ENCODE measurements around the gene AZGP1. TPM values are rescaled to one million over a fixed set of nuclear protein-coding genes. Genes with fewer than 3 reads are reported as not detected.
A peak's percentile ranks its signal among the peaks of the same experiment; 100 is the strongest.
"Not testable (repeated sequence)": the region's sequence is repeated elsewhere in the genome, so short reads cannot be mapped to it uniquely, and the experiment has no call there.

The AZGP1 gene
- total RNA-seq (2014; rRNA removed) = not detected in 2 replicates
- not detected for polyA plus RNA-seq (2012)

DNA sequence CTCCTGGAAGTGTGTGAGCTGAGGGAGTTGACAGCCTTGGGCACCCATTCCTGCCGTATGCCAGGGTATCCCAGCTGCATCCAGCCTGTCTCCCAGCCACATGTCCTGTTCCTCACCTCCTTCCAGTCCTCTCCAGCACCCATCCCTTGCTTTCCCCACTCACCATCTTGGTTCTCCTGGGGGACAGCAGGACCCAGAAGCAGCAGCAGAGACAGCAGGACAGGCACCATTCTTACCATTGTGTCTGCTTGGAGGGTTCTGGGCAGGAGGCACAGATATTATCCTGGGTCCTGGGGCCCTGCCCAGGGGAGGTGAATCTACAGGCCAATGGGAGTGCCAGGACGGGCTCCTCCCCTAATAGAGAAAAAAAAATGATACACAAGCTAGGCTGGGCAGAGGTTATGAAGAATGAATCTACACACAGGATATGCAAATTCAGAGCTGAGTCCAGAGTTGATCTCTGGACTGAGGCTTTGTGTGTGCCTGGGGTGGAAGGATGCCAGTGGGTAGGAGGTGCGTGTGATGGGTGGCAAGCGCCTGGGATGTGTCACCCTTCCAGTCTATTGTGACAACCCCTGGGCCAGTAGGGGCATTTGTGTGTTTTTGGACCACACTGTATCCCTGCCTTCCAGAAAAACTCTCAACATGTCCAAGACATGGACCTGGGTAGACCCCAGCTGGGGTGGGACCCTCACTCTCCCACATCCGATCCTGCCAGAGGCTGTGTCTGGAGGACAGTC, at the start of gene AZGP1:
Gene AZGP1 (minus strand): TSS at position 250 of the 740 bp plus-strand sequence. CDS start 11 bp downstream, at position 239.
- peak; percentile 16 for DNase-seq (ENCODE audit: low read depth)

DNA sequence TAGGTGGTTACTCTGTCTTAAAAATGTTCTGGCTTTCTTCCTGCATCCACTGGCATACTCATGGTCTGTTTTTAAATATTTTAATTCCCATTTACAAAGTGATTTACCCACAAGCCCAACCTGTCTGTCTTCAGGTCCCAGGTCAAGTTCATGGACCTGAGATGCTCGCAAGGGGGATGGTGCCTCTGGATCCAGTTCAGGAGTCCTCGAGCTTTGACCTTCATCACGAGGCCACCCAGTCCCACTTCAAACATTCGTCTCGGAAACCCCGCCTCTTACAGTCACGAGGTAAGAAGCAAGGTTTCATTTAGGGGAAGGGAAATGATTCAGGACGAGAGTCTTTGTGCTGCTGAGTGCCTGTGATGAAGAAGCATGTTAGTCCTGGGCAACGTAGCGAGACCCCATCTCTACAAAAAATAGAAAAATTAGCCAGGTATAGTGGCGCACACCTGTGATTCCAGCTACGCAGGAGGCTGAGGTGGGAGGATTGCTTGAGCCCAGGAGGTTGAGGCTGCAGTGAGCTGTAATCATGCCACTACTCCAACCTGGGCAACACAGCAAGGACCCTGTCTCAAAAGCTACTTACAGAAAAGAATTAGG, 48.3 kb upstream of the AZGP1 start:
- no peak for DNase-seq (ENCODE audit: low read depth)

DNA sequence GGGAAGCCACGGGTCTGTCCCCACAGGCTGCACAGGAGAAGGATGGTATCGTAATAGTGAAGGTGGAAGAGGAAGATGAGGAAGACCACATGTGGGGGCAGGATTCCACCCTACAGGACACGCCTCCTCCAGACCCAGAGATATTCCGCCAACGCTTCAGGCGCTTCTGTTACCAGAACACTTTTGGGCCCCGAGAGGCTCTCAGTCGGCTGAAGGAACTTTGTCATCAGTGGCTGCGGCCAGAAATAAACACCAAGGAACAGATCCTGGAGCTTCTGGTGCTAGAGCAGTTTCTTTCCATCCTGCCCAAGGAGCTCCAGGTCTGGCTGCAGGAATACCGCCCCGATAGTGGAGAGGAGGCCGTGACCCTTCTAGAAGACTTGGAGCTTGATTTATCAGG, 47.7 kb upstream of the AZGP1 start:
- no peak for DNase-seq (ENCODE audit: low read depth)

DNA sequence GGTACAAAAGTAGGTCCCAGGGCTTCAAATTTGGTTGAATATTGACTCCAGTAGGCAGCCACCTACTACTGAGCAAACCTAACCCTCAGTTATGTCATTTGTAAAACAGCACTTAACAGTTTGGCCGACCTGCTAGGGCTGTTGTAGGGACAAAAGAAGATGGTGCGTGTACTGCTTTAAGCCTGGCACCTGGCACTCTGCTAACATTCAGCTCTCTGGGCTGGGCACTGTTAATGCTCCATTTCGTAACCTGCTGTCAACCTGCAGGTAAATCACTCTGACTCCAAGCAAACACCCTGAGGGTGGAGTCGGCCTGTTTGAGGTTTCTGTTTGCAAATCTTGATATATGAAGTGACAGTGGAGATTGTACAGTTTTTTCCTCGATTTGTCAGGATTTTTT, 46.8 kb upstream of the AZGP1 start:
- no peak for DNase-seq (ENCODE audit: low read depth)

DNA sequence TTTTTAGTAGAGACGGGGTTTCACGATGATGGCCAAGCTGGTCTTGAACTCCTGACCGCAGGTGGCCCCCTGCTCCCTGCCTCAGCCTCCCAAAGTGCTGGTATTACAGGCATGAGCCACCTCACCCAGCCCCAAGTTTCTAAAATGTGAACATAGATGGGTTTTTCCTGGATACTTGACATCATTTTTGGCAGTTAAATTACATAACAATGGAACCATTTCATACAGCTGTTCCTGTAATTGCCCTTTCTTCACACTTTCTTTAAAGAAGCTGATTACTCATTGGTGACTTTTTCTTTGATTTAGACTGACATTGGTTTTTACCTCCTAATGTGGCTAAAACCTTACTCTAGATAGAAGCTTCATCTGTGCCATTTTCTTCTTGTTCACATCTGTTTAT, 45.5 kb upstream of the AZGP1 start:
- peak; percentile 54 for DNase-seq (ENCODE audit: low read depth)

DNA sequence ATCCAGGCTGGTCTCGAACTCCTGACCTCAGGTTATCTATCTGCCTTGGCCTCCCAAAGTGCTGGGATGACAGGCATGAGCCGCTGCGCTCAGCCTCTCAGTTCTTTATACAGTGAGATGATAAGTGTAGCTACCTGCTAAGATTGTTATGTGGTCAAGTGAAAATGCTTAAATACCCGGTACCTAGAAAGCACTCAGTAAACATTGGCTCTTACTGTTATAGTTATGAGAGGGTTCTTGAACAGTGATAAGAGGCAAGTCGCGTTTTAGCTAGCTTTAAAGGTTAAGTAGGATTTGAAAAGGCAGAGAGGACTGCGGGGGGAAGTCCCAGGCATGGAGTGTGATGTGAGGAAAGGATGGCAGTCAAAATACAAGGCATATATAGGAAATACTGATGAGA, 44.1 kb upstream of the AZGP1 start:
- DNase-seq (ENCODE audit: low read depth) = no peak

DNA sequence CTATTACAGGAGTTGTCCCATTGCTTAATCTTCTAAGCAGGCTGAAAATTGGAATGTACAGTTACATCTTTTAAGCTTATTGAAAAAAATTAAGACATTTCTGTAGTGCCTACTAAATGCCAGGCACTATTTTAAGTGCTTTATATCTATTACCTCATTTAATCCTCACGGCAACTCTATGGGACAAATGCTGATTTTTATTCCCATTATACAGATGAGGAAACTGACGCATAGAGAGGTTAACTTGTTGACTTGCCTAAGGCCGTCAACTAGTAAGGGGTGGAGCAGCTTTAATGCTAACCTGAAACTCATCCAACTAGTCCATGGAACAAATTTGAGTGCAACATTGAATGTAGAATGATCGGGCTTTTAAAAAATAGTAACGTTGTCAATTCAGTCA, 42.0 kb upstream of the AZGP1 start:
- no peak for DNase-seq (ENCODE audit: low read depth)

DNA sequence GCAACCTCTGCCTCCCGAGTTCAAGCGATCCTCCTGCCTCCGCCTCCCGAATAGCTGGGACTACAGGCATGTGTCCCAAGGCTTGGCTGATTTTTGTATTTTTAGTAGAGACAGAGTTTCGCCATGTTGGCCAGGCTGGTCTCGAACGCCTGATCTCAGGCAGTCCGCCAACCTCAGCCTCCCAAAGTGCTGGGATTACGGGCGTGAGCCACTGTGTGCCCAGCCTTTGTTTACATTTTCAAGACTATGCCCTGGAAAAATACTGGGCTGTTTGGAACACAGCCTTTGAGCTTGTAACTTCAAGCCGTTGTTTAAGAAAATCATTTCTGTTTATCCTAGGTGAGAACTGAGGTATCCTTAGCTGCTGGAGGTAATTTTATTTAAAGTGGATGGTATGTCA, 41.5 kb upstream of the AZGP1 start:
- no peak for DNase-seq (ENCODE audit: low read depth)

DNA sequence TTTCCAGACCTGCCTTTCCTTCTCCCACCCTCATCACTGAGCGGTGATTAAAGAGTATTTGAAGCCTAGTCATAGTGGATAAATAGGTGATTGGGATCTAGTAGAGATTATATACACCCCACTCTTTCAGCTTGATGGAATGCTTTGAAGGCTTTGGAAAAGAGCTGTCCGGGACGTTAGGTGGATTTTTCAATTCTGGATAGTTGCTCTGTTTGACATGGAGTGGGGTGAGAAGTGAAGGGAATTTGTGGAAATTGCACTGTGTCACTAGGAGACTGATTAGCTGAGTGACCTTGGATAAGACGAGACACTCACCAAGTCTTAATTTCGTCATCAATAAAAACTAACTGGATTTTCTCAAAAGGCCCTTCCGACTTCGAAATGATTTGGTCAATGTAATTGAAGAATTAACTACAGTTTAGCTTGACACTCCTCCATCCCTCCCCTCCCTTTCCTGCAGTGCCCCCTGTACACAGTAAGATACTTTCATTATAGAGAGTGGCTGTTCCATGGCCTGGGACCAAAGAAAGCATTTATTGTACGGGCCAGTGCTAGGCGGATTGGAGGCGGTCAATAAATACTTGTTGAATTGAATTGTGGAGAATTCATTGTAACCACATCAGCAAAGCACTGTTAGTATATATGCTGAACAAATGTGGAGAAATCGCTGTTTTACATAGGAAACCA, 40.5 kb upstream of the AZGP1 start:
- DNase-seq (ENCODE audit: low read depth) = no peak

DNA sequence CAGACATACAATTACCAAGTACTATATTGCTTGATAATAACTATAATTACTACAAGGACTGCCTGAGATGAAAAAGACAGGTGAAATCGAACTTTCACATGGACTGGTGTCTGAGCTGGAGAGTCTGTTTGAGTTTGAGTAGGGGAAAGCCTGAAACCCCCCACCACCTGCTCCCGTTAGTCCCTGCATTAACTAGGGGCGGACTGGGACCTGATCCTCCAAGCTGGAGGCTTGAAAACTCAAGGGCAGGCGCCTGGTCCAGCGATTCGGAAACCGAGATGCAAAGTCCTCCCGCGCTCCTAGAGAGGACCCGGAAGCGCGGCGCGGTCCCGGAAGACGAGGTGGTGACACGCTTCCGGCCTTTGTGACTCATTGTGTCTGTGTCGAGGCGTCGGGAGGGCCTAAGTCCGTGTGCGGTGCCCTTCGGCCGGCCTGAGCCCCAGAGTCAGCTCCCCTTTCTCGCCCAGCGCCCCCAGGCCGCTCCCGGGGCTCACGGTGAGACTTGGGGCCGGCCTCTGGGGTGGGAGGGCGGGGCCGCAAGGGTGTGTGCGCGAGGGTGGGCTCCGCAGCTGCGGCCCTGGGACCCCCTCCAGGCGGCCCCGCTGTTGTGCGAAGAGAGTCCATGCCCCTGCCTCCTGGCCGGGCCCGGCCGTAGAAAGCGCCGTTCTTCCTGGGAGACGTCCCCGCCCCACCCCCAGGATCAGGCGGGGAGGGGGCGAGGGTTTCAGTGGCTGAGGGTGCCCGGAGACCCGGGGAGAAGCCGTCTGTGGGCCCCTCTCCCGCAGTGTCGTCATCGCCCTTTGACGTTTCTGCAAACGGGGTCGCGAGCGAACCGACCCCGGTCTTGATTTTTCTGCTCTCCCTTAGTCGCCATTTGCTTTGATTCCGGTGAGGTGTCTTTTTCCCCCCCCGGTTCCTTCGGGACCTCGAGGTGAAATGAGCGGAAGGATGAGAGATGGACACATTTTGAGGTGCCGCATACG, 39.7 kb upstream of the AZGP1 start, which contains the start of gene ZKSCAN1:
Gene ZKSCAN1 (plus strand): TSS at position 365 of the 983 bp plus-strand sequence. CDS start 7,911 bp downstream, outside the sequence.
- peak; percentile 95 for DNase-seq (ENCODE audit: low read depth)

DNA sequence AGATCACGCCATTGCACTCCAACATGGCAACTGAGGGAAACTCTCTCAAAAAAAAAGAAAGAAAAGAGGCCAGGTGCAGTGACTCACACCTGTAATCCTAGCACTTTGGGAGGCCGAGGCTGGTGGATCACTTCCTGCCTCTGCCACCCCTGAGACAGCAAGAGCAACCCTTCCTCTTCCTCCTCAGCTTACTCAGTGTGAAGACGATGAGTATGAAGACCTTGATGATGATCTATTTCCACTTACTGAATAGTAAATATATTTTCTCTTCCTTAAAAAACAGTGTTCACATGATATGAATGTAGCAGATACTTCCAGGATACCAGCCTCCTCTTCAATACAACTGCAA, 37.5 kb upstream of the AZGP1 start:
- no peak for DNase-seq (ENCODE audit: low read depth)

DNA sequence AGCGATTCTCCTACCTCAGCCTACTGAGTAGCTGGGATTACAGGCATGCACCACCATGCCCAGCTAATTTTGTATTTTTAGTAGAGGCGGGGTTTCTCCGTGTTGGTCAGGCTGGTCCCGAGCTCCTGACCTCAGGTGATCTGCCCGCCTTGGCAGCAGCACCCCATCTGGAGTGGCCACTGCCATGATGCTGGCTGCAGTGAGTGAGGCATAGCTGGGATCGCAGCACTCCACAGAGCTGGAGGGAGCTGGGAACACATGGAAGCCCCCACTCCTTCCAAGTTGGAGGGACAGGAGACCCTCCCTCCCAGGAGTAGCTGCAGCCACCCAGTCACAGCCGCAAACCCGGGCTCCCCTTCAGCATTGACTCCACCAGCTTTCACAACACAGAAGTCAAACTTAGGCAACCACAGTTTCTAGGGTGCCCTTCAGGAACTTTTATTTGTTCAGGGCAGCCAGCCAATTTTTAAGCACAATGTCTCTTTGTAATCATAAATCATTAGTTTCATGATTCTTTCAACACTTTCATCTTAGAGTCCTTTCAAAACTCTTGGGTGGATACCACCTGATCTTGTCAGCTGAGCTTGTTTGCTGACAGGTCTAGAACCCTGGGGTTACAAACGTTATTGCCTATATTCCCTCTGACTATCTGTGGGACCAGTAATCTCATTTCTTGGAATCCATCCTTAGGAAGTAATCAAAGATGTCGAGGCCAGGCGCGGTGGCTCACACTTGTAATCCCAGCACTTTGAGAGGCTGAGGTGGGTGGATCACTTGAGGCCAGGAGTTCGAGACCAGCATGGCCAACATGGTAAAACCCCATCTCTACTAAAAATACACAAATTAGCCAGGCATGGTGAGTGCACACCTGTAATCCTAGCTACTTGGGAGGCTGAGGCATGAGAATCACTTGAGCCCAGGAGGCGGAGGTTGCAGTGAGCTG, 36.8 kb upstream of the AZGP1 start:
- DNase-seq (ENCODE audit: low read depth) = not testable (repeated sequence)

DNA sequence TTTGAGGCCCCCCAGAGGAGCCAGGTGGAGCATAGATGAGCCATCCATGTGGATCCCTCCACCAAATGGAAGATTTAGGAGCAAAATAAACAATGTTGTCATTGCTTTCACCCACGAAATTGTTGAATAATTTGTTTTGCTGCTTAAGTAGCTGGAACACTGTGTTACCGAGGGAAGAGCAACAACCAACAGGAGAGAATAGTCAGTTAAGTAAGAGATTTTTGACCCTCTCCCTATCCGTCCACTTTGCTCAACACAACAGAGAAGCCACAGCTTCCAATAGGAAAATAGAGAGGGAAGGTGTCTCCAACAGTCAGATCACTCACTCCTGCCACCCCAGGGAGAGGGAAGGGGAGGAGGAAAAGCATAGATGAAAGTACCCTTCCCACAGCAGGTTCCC, 35.7 kb upstream of the AZGP1 start:
- DNase-seq (ENCODE audit: low read depth) = no peak

DNA sequence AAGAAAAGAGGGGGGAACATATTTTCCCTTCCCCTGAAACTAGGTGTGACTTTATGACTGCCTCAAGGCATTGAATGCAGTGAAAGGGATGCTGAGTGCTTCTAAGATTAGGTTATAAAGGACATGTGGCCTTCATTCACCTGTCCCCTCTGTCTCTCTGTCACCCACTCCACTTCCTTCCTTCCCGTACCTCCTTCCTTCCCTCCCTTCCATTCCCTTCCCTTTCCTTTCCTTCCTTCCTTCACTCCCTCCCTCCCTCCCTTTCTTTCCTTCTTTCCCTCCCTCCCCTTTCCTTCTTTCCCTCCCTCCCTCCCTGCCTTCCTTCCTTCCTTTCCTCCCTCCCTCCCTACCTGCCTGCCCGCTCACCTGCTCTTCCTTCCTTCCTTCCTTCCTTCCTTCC, 35.1 kb upstream of the AZGP1 start:
- DNase-seq (ENCODE audit: low read depth) = no peak

DNA sequence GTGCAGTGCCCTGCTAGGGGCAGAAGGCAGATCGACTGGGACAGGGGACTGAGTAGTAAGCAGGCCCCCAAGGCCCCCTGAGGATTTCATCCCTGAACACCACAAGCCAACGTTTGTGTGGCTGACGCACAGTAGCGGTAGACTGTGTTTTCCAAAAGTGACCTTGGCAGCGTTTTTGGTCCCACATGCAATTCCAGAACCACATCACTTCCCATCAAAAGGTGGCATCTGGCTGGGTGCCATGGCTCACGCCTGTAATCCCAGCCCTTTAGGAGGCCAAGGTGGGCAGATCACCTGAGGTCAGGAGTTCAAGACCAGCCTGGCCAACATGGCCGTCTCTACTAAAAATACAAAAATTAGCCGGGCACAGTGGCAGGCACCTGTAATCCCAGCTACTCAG, 34.1 kb upstream of the AZGP1 start:
- not testable (repeated sequence) for DNase-seq (ENCODE audit: low read depth)

DNA sequence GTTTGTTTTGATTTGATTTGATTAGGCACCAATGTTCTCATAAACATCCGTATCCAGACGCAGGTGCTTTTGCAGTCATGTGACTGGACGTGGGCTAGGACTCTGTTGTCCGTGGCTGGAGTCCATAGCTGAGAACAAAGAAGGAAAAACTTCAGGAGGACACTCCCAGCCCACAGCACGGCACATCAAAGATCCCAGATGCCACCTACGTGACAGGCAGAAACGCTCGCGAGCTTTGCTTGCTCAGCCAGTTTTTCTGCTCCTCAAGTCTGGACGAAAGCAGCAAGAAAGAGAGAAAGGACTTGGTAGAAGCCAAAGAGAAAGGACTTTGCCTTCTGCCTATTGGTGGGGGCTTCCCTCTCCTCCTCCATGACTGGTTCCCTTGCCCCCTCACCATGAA, 32.7 kb upstream of the AZGP1 start:
- no peak for DNase-seq (ENCODE audit: low read depth)

DNA sequence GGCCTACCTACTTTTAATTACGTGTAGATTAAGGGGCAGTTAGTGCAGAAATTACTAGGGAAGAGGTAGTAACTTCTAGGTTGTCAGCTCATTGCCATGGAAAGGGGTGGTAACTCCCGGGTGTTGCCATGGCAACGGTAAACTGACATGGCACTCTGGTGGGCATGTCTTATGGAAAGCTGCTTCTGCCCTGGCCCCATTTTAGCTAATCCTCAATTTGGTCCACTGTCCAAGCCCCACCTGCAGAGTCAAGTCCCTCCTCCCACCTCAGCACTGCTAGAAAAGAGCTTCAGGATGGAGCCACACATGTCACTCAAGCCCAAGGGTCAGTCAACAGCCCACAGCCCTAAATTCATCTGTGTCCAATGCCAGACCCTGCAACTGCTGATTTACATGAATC, 32.1 kb upstream of the AZGP1 start:
- DNase-seq (ENCODE audit: low read depth) = no peak

DNA sequence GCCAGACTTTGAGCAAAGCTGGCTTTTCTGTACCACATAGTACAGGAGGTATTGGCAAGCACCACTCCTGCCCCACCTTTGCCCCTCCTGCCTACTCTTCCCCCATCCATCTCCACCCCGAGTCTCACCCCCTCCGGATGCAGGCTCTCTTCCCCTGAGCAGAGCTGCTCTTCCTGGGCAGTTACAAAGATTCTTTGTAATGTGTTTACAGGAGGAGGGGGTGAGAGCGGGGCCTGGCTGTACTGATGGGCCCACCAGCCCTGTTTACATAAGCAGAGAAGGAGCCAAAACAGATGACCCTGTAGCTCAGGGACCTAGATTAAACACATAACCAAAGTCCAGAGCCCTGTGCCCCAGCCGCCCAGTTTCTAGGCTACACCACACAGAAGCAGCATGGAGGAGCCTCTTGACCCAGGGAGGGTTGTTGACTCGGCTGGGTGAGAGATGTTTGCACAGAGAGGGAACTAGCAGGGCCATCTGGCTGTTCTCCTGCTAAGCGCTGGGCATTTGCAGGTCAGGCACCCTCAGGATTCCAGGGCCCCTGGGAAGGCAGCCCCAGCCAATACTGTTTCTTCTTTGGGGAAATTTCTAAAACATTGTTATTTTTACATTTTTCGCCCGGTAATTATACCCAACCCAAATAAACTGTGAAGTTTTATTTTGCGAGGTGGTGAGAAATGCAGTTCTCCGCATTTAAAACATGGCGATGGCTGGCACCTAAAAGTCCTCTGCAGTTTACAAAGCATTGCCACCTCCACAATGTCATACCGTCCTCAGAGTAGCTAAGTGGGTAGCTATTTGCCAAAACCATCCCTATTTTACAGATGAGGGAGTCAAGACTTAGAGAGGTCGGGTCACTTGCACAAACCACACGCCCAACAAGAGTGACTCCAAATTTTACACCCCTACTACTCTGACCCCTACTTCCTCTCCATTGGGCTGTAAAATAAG, 28.2 kb upstream of the AZGP1 start:
- no peak for DNase-seq (ENCODE audit: low read depth)

DNA sequence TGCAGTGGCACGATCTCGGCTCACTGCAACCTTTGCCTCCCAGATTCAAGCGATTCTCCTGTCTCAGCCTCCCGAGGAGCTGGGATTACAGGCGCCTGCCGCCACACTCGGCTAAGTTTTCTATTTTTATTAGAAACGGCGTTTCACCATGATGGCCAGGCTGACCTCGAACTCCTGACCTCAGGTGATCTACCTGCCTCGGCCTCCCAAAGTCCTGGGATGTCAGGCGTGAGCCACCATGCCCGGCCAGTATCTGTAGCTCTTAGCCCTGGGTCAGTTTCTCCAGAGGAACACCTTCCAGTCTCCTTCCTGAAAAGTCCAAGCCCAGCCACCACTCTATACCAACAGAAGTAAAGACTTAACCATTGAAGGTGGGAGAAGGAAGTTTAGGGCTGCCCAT, 24.4 kb upstream of the AZGP1 start:
- DNase-seq (ENCODE audit: low read depth) = no peak
